Loucy (cell line): ENCODE data around the gene SLC19A1.

Experiments used
- H2AFZ ChIP-seq: fragments of 200-600 bp; sonication (generic); 2 replicates; pipeline ENCODE4 v1.6.0; 2016; ENCODE audit warnings: antibody characterized with exemption, mild to moderate bottlenecking, low read length, moderate library complexity
- H3F3A ChIP-seq: fragments of 200-600 bp; 2 replicates; pipeline ENCODE4 v1.6.0; 2016; ENCODE audit warnings: antibody characterized with exemption, low read depth, mild to moderate bottlenecking
- H3K27me3 ChIP-seq: fragments of 200-600 bp; sonication (generic); 2 replicates; pipeline ENCODE4 v1.6.1; 2014; ENCODE audit warnings: low read length, mild to moderate bottlenecking; ENCODE audit not compliant: insufficient read depth, poor library complexity, severe bottlenecking
- H3K36me3 ChIP-seq: fragments of 200-600 bp; sonication (generic); 2 replicates; pipeline ENCODE4 v1.6.1; 2016; ENCODE audit warnings: low read length; ENCODE audit not compliant: insufficient read depth
- H3K4me1 ChIP-seq: fragments of 200-600 bp; sonication (generic); 2 replicates; pipeline ENCODE4 v1.5.1; 2014; ENCODE audit warnings: low read length, mild to moderate bottlenecking; ENCODE audit not compliant: insufficient read depth, poor library complexity, severe bottlenecking
- H3K4me2 ChIP-seq: fragments of 200-600 bp; sonication (generic); 2 replicates; pipeline ENCODE4 v1.6.0; 2014; ENCODE audit warnings: antibody characterized with exemption, low read length, low read depth, mild to moderate bottlenecking; ENCODE audit not compliant: poor library complexity, severe bottlenecking
- H3K4me3 ChIP-seq: fragments of 200-600 bp; sonication (generic); 2 replicates; pipeline ENCODE4 v1.5.1; 2014; ENCODE audit warnings: low read length, mild to moderate bottlenecking, mixed read lengths; ENCODE audit not compliant: poor library complexity, severe bottlenecking
- H3K79me2 ChIP-seq: fragments of 200-600 bp; sonication (generic); 2 replicates; pipeline ENCODE4 v1.6.1; 2014; ENCODE audit warnings: low read length; ENCODE audit not compliant: insufficient read depth
- H3K9ac ChIP-seq: fragments of 200-600 bp; sonication (generic); 2 replicates; pipeline ENCODE4 v1.6.0; 2014; ENCODE audit warnings: mild to moderate bottlenecking, low read depth, low read length, moderate library complexity; ENCODE audit not compliant: poor library complexity, severe bottlenecking
- H3K9me2 ChIP-seq: fragments of 200-600 bp; sonication (generic); replicated peaks from 2 replicates; pipeline ENCODE4 v1.6.1; 2016; ENCODE audit warnings: low read depth, low read length, mixed read lengths
- H3K9me3 ChIP-seq: fragments of 200-600 bp; sonication (generic); 2 replicates; pipeline ENCODE4 v1.6.1; 2014; ENCODE audit warnings: mild to moderate bottlenecking, antibody characterized with exemption, low read length, low read depth; ENCODE audit not compliant: insufficient read depth
- H4K20me1 ChIP-seq: fragments of 200-600 bp; sonication (generic); 2 replicates; pipeline ENCODE4 v1.6.0; 2014; ENCODE audit warnings: antibody characterized with exemption, low read length, mild to moderate bottlenecking; ENCODE audit not compliant: insufficient read depth, poor library complexity, severe bottlenecking
- CTCF ChIP-seq: fragments of 200-600 bp; sonication (generic); conservative IDR thresholded peaks from 2 replicates; pipeline ENCODE4 v1.5.1; 2014; ENCODE audit warnings: mild to moderate bottlenecking, antibody characterized with exemption, low read length
- EZH2phosphoT487 ChIP-seq: fragments of 200-600 bp; IDR thresholded peaks from 2 replicates; pipeline ENCODE4 v1.6.1; 2018; ENCODE audit warnings: antibody characterized with exemption, mild to moderate bottlenecking, moderate library complexity, borderline replicate concordance

SLC19A1 gene

DNA sequence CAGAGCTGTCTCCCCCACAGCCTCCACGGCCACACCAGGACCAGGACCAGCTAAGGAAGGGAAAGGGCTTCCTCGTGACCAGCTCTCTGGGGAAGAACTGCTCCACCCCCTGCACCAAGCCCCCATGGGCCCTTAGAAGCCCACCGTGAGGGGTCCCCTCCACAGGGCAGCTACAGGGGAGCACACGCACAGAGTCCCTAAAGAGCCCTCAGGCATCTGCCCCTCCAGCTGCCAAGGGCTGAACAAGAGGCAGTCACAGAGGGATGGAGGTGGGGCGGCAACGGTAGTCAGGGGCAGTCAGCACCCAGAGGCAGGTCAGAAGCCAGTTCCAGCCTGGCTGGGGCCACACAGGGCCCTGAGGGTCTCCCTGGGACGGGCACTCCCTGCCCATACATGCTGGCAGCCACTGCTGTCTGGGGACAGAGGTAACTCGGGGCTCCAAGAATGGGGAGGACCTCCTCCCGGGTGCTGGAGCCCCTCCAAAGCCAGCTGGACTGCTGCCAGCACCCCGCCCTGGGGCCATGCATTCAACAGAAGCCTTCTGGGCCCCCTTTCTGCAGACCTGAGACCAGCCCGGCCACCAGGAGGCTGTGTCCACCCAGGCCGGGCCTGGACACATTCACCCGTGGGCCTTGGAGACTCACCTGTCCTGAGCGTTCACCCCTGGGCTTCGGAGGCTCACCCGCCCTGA lies 18.7 kb downstream of the SLC19A1 start:
- H3K36me3 ChIP-seq = peaks cover 45% of the 10 kb centered on the region
- H3K9me2 ChIP-seq = no peaks in the 10 kb centered on the region
- H3K4me3 ChIP-seq = no peak overlapping the region
- H3K79me2 ChIP-seq = no peaks in the 10 kb centered on the region
- H4K20me1 ChIP-seq = no peaks in the 10 kb centered on the region
- no peak for TF ChIP-seq EZH2phosphoT487
- TF ChIP-seq CTCF = no peak
- H3K9ac ChIP-seq = no peak overlapping the region
- H3K4me1 ChIP-seq = no peaks in the 10 kb centered on the region
- peaks cover 27% of the 10 kb centered on the region for H3K9me3 ChIP-seq
- H2AFZ ChIP-seq = no peak overlapping the region
- H3K4me2 ChIP-seq = no peak overlapping the region
- H3F3A ChIP-seq = no peaks in the 10 kb centered on the region
- no peaks in the 10 kb centered on the region for H3K27me3 ChIP-seq

DNA sequence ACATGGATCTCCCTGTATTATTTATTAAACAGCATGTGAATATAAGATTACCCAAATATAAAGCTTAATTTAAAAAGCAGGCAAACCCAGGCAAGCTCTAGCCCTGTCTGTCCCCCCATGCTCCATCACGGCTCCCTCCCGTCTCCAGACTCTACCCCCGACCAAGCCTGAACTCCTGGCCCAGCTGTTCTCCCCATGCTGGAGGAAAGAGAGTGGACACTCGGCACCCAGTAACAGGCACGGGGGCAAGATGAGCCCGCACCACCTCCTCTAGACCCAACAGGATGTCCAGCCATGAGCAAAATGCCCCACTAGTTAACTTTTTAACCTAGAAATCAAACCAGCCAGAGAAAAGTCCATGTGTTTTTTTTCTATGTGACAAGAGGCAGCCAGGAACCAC lies 19.3 kb downstream of the SLC19A1 start:
- H3K36me3 ChIP-seq = peaks cover 46% of the 10 kb centered on the region
- no peak overlapping the region for H2AFZ ChIP-seq
- no peak overlapping the region for H3K4me3 ChIP-seq
- H3K4me2 ChIP-seq = no peak overlapping the region
- TF ChIP-seq EZH2phosphoT487 (no peak), CTCF (no peak)
- H3K4me1 ChIP-seq = no peaks in the 10 kb centered on the region
- H3K79me2 ChIP-seq = no peaks in the 10 kb centered on the region
- no peaks in the 10 kb centered on the region for H3K27me3 ChIP-seq
- H3K9ac ChIP-seq = no peak overlapping the region
- no peaks in the 10 kb centered on the region for H3K9me2 ChIP-seq
- no peaks in the 10 kb centered on the region for H3F3A ChIP-seq
- no peaks in the 10 kb centered on the region for H4K20me1 ChIP-seq
- H3K9me3 ChIP-seq = peaks cover 33% of the 10 kb centered on the region

DNA sequence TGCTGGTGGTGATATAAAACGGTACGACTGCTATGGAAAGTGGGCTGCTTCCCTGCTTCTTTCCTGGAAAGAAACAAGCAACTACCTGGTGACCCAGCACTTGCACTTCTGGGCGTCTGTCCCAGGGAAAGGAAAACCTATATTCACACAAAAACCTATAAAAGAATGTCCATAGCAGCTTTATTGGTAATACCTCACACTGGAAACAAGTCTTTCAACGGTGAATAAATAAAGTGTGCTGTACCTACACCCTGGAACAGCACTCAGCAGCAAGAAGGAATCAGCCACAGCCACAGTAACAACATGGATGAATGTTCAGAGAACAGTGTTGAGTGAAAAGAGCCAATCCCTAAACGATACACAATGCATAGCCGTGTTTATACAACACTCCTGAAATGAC lies 19.9 kb downstream of the SLC19A1 start:
- H2AFZ ChIP-seq = no peak overlapping the region
- TF ChIP-seq EZH2phosphoT487 (no peak), CTCF (no peak)
- H3K79me2 ChIP-seq = no peaks in the 10 kb centered on the region
- H3K9me3 ChIP-seq = peaks cover 36% of the 10 kb centered on the region
- peaks cover 50% of the 10 kb centered on the region for H3K36me3 ChIP-seq
- H3F3A ChIP-seq = no peaks in the 10 kb centered on the region
- H3K4me3 ChIP-seq = no peak overlapping the region
- H3K4me1 ChIP-seq = no peaks in the 10 kb centered on the region
- H3K9me2 ChIP-seq = no peaks in the 10 kb centered on the region
- H4K20me1 ChIP-seq = no peaks in the 10 kb centered on the region
- no peaks in the 10 kb centered on the region for H3K27me3 ChIP-seq
- no peak overlapping the region for H3K9ac ChIP-seq
- H3K4me2 ChIP-seq = no peak overlapping the region
